HCT116 (cell line): ENCODE results near the gene TMEM178A. TPM values are rescaled to one million over a fixed set of nuclear protein-coding genes. Genes with fewer than 3 reads are reported as not detected.

Experiments used
- ATAC-seq: fragments of 200-7000 bp; cut with Tn5 transposase; 2 replicates; pipeline ENCODE4 v1.9.1; 2020; ENCODE audit warnings: mild to moderate bottlenecking, moderate library complexity
- BruUV-seq: library from RNA; stranded (reverse); fragments of 400-500 nt; replicated peaks from 2 replicates; lab custom pipeline; 2021; lab: Mats Ljungman, UMichigan
- CTCF ChIA-PET: fragments of 300-600 bp; sonication (Branson Sonifier 250); formaldehyde crosslinking; loops from one replicate; lab custom pipeline; 2021; ENCODE audit warnings: antibody characterized with exemption; lab: Charles Lee
- POLR2A ChIA-PET: fragments of 300-600, 350-600 bp; sonication (Branson Sonifier 250); formaldehyde crosslinking; loops from one replicate; lab custom pipeline; 2021; ENCODE audit warnings: antibody characterized with exemption; lab: Charles Lee
- RAD21 ChIA-PET, 2 experiments: fragments of 300-600 bp; sonication (Branson Sonifier 250); formaldehyde crosslinking; loops; one replicate each; lab custom pipeline; 2023; ENCODE audit warnings: low total read pairs in 2 of 2; ENCODE audit not compliant: uncharacterized antibody in 2 of 2, unreplicated experiment in 2 of 2, low non-redundant PET in 1 of 2; lab: Charles Lee
- DNase-seq: peaks from one replicate; pipeline ENCODE4 v3.0.0-alpha.2; 2010; ENCODE audit warnings: low read depth, low spot score
- H2AFZ ChIP-seq: fragments of 200-600 bp; shearing (Covaris generic), sonication (generic); 2 replicates; pipeline ENCODE4 v1.6.1; 2017; ENCODE audit warnings: low read depth, mixed run types, mixed read lengths, antibody characterized with exemption, low read length; ENCODE audit not compliant: poor library complexity, severe bottlenecking
- H3K27ac ChIP-seq: 2 replicates; pipeline ENCODE4 v1.5.1; 2012; ENCODE audit warnings: low read depth, low read length
- H3K27me3 ChIP-seq: fragments of 200-600 bp; sonication (generic); 2 replicates; pipeline ENCODE4 v1.6.1; 2016; ENCODE audit warnings: mixed run types, low read length, mixed read lengths; ENCODE audit not compliant: insufficient read depth
- H3K36me3 ChIP-seq, 2 experiments: fragments of 200-500 bp in 1 of 2; fragments of 200-600 bp in 1 of 2; sonication (Bioruptor generic) in 1 of 2; sonication (generic) in 1 of 2; 2 replicates each; pipeline versions ENCODE4 v1.5.1 to v1.6.1; 2014 to 2016; ENCODE audit warnings: low read length in 2 of 2, inconsistent platforms in 1 of 2, mixed read lengths in 1 of 2, mixed run types in 1 of 2; ENCODE audit not compliant: insufficient read depth in 2 of 2, control insufficient read depth in 1 of 2
- H3K4me1 ChIP-seq, 2 experiments: fragments of 200-600 bp in 1 of 2; sonication (generic) in 1 of 2; 2 replicates each; pipeline versions ENCODE4 v1.5.1 to v1.6.1; 2012 to 2017; ENCODE audit warnings: low read length in 2 of 2, inconsistent platforms in 1 of 2, mild to moderate bottlenecking in 1 of 2, mixed read lengths in 1 of 2, mixed run types in 1 of 2, moderate library complexity in 1 of 2; ENCODE audit not compliant: insufficient read depth in 2 of 2, control insufficient read depth in 1 of 2
- H3K4me2 ChIP-seq: fragments of 200-600 bp; sonication (generic); 2 replicates; pipeline ENCODE4 v1.6.1; 2017; ENCODE audit warnings: mixed run types, low read length, mixed read lengths
- H3K4me3 ChIP-seq, 2 experiments: fragments of 200-600 bp in 1 of 2; sonication (generic) in 1 of 2; replicated peaks in 1 of 2; 2 replicates each; pipeline ENCODE4 v1.5.1; 2011 to 2016; ENCODE audit warnings: low read length in 2 of 2, control low read depth in 1 of 2, low read depth in 1 of 2, mild to moderate bottlenecking in 1 of 2, mixed read lengths in 1 of 2, mixed run types in 1 of 2
- H3K79me2 ChIP-seq: fragments of 200-600 bp; sonication (generic); 2 replicates; pipeline ENCODE4 v1.6.1; 2017; ENCODE audit warnings: mild to moderate bottlenecking, mixed run types, low read length, moderate library complexity, mixed read lengths; ENCODE audit not compliant: insufficient read depth
- H3K9ac ChIP-seq: fragments of 200-600 bp; sonication (generic); 2 replicates; pipeline ENCODE4 v1.6.1; 2016; ENCODE audit warnings: low read length, mixed read lengths
- H3K9me2 ChIP-seq: fragments of 200-600 bp; sonication (generic), shearing (Covaris generic); 2 replicates; pipeline ENCODE4 v1.6.1; 2017; ENCODE audit warnings: mixed run types, mild to moderate bottlenecking, moderate library complexity; ENCODE audit not compliant: insufficient read depth
- H3K9me3 ChIP-seq, 2 experiments: fragments of 200-500 bp in 1 of 2; fragments of 200-600 bp in 1 of 2; sonication (Bioruptor generic) in 1 of 2; sonication (generic) in 1 of 2; 2 replicates each; pipeline ENCODE4 v1.6.1; 2014 to 2017; ENCODE audit warnings: low read length in 2 of 2, mixed read lengths in 2 of 2, inconsistent platforms in 1 of 2, low read depth in 1 of 2, mild to moderate bottlenecking in 1 of 2, mixed run types in 1 of 2, moderate library complexity in 1 of 2; ENCODE audit not compliant: control insufficient read depth in 1 of 2, insufficient read depth in 1 of 2
- H4K20me1 ChIP-seq: fragments of 200-600 bp; sonication (generic), shearing (Covaris generic); 2 replicates; pipeline ENCODE4 v1.6.1; 2017; ENCODE audit warnings: mixed run types, mild to moderate bottlenecking, moderate library complexity; ENCODE audit not compliant: insufficient read depth
- CEBPB ChIP-seq: IDR thresholded peaks from 2 replicates; pipeline ENCODE4 v1.6.1; 2012; ENCODE audit warnings: low read depth
- EGR1 ChIP-seq: IDR thresholded peaks from 2 replicates; pipeline ENCODE4 v1.6.1; 2012; ENCODE audit warnings: low read depth
- EZH2 ChIP-seq: fragments of 200-600 bp; sonication (generic); IDR thresholded peaks from 2 replicates; pipeline ENCODE4 v1.6.1; 2017; ENCODE audit warnings: antibody characterized with exemption, mixed run types
- EZH2phosphoT487 ChIP-seq: fragments of 200-600 bp; IDR thresholded peaks from 2 replicates; pipeline ENCODE4 v1.6.1; 2018; ENCODE audit warnings: antibody characterized with exemption, borderline replicate concordance
- POLR2A ChIP-seq: IDR thresholded peaks from 2 replicates; pipeline ENCODE4 v1.7.0; 2011; ENCODE audit warnings: borderline replicate concordance; ENCODE audit not compliant: insufficient read depth, insufficient read length; ENCODE audit errors: extremely low read depth
- POLR2AphosphoS5 ChIP-seq: IDR thresholded peaks from 2 replicates; pipeline ENCODE4 v1.6.1; 2011; ENCODE audit warnings: mild to moderate bottlenecking, low read depth, low read length, moderate library complexity
- SRF ChIP-seq: IDR thresholded peaks from 2 replicates; pipeline ENCODE4 v1.6.1; 2012; ENCODE audit warnings: low read depth
- ZFX ChIP-seq: fragments of 450-650 bp; IDR thresholded peaks from 2 replicates; pipeline ENCODE4 v1.6.1; 2017
- intact Hi-C: fragments of 100-400 bp; cut with micrococcal nuclease; formaldehyde crosslinking; loops from 2 replicates; pipeline ENCODE4 v1.10.0; 2022
- total RNA-seq: library from RNA; stranded (reverse); gene quantifications from one replicate; pipeline ENCODE4 v1.2.1, GENCODE V29; 2021; ENCODE audit not compliant: unreplicated experiment

TMEM178A gene
- total RNA-seq, 1 experiment from 2014 or later, result 1.3 TPM

- POLR2A ChIA-PET, result no interaction called here
- peaks cover 8 to 9% of the 10 kb centered on the region in 2 experiments; a peak in 3 of 4 replicates for H3K4me1 ChIP-seq
- RAD21 ChIA-PET, result no interaction called here
- no peaks in the 10 kb centered on the region for H3K27me3 ChIP-seq
- H3K36me3 ChIP-seq, result no peaks in the 10 kb centered on the region
- TF ChIP-seq ZFX, result no peak
- no peak for TF ChIP-seq EZH2
- no peak for TF ChIP-seq SRF
- no peak for TF ChIP-seq POLR2AphosphoS5
- TF ChIP-seq CEBPB, result no peak
- TF ChIP-seq EGR1, result no peak
- H3K27ac ChIP-seq, result no peak overlapping the region
- H4K20me1 ChIP-seq, result no peaks in the 10 kb centered on the region
- no TSS peak for BruUV-seq
- intact Hi-C loops, result no loop called here
- DNase-seq (no peak), ATAC-seq (no peak)
- H2AFZ ChIP-seq, result no peak overlapping the region
- H3K79me2 ChIP-seq, result no peaks in the 10 kb centered on the region
- H3K4me2 ChIP-seq, result no peak overlapping the region
- no peak overlapping the region for H3K9ac ChIP-seq
- no peak overlapping the region for H3K4me3 ChIP-seq
- H3K9me2 ChIP-seq, result no peaks in the 10 kb centered on the region
- CTCF ChIA-PET, result no interaction called here
- no peaks in the 10 kb centered on the region for H3K9me3 ChIP-seq
Observed at GRCh38 chr2:39646267-39646666, 19.4 kb upstream of the TMEM178A start.

- Histone ChIP-seq H3K27me3 (no peaks in the 10 kb centered on the region), H3K9me3 (no peaks in the 10 kb centered on the region), H3K9me2 (no peaks in the 10 kb centered on the region)
- POLR2A ChIA-PET, result no interaction called here
- DNase-seq, result no peak
- TF ChIP-seq EGR1 (no peak), EZH2phosphoT487 (no peak), POLR2A (no peak)
- TF ChIP-seq, all 23 proteins: peak for 0
- Histone ChIP-seq H2AFZ (no peak overlapping the region), H3K79me2 (no peaks in the 10 kb centered on the region), H3K4me2 (no peak overlapping the region), H3K27ac (no peak overlapping the region), H3K4me1 (peaks cover 5% of the 10 kb centered on the region in 2 experiments; a peak in 3 of 4 replicates), H3K4me3 (no peak overlapping the region), H4K20me1 (no peaks in the 10 kb centered on the region), H3K36me3 (no peaks in the 10 kb centered on the region), H3K9ac (no peak overlapping the region)
- ATAC-seq, result no peak
- intact Hi-C loops, result no loop called here
- ChIA-PET CTCF (no interaction called here), RAD21 (no interaction called here)
- no TSS peak for BruUV-seq
Observed at GRCh38 chr2:39647104-39647765, 18.5 kb upstream of the TMEM178A start.
